GM21528 (cell line): Measurements from ENCODE around the gene SLC25A5.
"Not testable (repeated sequence)": the region's sequence is repeated elsewhere in the genome, so short reads cannot be mapped to it uniquely, and the experiment has no call there.

Source experiments
- ATAC-seq: cut with Tn5 transposase; IDR thresholded peaks from one replicate; pipeline ENCODE4 v1.9.1; 2021; ENCODE audit warnings: mild to moderate bottlenecking, moderate library complexity; ENCODE audit not compliant: unreplicated experiment, low FRiP score

SLC25A5 gene

DNA sequence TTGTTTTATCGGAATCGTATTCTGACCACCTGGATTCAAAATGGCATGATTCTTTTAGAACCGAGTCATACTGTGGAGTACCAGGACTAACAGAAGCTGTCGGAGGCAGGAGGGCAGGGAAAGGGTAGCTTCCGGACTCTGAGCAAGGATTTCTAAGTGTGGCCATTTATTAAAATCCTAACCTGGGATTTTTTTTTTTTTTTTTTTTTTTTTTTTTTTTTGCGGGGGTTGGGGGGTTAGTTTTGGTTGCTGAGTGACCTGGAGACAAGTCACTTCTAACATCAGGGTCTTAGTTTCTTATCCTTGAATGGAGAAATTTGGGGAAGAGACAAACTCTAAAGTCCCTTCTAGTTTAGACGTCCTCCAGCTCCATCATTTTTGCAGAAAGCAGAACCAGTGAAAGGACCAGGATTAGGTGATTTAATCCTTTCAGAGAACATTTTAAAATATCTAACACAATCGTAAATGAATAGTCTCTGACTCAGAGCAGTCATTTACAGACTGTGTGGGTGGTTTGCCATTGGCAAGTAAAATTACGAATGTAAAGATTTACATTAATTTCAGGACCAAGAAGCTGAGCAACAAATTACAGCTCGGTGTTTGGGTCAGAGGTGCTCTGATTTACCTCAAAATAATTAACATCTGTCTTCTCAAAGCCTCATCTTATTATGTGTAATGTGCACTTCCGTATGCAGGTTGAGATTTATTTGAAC is 7.3 kb downstream of the SLC25A5 start:
- no peak for ATAC-seq

DNA sequence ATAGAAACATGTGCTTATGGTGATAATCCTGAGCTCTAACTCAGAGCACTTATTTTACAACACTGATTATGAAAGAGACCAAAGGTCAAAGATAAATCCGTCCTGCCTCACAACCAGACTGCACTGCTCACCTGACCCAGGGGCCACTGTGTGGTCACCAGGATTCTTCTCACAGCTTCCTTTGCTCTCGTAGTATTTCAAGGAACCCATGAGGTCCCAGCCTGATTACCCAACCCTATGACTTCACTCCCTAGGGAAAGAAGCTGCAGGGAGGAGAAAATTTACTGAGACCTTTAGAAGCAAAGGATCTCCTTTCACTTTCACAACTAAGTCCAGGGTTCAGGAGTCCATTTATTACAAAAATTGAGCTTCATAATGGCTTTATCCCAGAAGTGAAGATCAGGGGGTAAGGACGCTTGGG is 9.6 kb downstream of the SLC25A5 start:
- ATAC-seq, result no peak

DNA sequence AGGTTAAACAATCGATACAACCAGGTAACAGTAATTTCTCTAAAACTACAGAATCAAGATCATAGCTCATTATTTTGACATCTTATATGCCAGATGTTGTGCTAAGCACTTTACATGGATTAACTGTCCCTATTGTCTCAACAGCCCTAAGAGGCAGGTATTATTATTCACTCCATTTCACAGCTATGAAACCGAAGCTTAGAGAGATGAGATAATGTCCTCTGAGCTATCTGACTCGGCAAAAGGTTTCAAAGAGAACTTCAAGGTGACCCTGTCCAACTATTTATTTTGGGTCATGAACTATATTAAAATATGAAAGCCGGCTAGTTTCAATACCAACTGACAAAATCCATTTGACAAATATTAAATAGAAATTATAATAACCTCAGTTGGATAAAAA is 10.3 kb downstream of the SLC25A5 start:
- ATAC-seq, result no peak

DNA sequence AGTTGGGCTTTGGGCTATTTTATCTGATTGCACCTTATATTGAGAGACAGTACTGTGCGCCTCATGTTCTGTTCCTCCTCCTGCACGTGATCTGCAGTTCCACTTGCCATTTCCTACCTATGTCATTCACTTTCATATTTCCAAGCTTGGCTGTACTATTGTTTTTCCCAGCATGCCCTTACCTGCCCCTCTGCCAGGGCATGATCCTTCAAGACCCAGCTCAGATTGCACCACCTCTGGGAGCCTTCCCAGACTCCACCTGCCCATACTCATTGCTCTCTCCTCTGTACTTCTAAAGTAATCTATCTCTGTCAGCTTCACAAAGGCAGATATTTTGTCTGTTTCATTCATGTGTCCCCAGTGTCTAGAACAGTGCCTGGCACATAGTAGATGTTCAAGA is 11.6 kb downstream of the SLC25A5 start:
- no peak for ATAC-seq

DNA sequence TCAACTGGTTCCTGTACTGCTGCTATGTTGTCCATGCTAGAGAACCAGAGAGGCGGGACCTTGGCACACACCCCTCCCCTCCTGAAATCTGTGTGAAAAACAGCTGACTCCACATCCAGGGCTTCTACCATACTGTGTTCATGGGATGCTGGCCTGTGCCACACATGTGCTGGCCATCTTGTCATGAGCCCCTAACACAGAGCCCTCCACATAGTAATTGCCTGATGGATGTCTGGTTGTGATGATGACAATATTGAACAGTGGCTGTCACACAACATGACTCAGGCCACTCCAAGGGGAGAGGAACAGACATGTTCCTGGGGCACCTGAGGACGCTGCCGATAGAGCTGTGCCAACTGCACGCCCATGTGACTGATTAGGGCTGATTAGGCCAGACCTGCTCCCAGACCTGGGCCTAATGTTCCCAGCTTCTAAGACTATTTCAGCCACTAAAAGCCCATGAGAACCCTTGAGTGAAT is 13.1 kb downstream of the SLC25A5 start:
- no peak for ATAC-seq

DNA sequence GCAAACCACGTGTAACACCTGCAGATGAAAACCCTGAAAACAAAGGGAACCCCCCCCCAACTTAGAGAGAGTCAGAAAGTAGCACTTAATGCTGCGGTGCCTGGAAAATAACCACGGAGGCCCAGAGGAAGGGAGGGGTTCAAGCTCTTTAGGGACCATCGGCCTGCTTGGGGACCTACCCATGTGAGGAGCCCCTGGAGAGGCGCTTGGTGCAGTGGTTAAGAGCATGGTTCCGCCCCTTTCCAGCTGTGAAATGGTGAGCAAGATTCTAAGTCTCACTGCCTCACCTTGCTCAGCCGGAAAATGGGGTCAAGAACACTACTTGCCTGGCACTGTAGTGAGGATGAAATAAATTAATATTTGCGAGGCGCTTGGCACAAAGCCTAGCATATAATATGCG is 13.8 kb downstream of the SLC25A5 start:
- no peak for ATAC-seq

DNA sequence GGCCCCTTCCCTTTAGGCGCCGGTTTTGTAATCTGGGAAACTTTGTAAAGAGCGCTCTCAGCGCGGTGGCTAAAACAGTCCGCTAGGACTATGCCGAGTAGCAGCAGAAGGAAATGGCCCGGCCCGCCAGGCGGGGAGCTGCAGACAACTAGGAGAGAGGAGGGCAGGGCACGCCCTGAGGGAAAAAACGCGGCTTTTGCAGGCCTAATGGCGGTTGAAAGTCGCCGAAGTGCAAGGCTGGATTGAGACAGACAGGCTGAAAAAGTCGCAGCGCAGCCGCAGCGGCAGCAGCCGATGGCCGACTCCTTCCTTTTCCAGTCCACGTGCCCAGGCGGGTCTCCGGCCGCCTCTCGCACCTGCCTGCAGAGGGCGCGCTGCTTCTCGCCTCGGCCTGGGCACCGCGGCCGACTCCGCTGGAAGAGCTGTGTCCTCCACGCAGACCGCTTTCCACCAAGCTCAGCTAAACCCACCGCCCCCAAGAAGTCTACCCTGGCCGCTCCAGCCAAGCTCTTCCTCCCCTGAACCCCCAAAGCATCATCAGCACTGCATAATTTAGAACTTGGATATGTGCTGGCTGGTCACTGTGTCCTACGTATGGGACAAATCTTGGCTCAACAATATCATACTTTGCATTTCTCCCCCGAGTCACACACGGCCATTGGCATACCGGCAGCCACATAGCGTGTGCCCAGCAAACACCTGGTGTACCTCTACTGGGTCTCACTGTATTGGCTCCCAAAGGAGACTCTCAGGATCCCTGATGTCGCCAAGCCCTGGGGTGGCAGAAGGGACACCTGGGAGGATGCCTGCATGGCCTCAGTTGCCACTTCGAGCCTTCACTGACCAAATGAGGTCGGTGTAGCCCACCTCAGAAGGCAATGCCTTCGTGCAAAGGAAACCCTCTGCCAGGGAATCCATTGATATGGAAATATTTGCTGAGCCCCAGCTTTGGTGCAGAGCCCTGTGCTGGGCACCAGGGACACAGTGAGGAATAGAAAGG is 14.5 kb downstream of the SLC25A5 start:
- ATAC-seq, result no peak

DNA sequence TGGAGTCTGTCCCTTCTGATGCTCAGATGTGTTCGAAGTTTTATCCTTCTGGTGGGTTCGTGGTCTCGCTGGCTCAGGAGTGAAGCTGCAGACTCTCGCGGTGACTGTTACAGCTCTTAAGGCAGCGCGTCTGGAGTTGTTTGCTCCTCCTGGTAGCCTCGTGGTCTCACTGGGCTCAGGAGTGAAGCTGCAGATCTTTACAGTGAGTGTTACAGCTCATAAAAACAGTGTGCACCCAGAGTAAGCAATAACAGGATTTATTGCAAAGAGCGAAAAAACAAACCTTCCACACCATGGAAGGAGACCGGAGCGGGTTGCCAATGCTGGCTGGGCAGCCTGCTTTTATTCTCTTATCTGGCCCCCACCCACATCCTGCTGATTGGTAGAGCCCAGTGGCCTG is 18.5 kb downstream of the SLC25A5 start:
- no peak for ATAC-seq

DNA sequence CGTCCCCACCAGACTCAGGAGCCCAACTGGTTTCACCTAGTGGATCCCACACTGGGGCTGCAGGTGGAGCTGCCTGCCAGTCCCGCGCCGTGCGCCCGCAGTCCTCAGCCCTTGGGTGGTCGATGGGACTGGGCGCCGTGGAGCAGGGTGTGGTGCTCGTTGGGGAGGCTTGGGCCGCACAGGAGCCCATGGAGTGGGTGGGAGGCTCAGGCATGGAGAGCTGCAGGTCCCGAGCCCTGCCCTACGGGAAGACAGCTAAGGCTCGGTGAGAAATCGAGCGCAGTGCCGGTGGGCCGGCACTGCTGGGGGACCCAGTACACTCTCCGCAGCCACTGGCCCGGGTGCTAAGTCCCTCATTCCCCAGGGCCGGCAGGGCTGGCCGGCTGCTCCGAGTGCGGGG is 19.5 kb downstream of the SLC25A5 start:
- ATAC-seq, result not testable (repeated sequence)

DNA sequence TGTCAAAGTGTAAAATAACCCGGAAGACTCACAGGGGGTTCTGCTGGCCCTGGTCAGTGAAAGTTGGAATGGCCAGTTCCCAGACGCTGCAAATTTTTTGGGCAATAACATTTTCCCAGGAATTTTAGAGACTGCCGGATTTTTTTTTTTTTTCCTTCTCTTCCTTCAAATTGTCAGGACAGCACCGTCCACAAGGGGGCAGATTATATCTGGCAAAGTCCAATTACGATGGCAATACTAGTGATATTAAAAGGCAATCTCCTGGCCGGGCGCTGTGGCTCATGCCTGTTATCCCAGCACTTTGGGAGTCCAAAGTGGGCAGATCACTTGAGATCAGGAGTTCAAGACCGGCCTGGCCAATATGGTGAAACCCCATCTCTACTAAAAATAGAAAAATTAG is 20.5 kb downstream of the SLC25A5 start:
- no peak for ATAC-seq

DNA sequence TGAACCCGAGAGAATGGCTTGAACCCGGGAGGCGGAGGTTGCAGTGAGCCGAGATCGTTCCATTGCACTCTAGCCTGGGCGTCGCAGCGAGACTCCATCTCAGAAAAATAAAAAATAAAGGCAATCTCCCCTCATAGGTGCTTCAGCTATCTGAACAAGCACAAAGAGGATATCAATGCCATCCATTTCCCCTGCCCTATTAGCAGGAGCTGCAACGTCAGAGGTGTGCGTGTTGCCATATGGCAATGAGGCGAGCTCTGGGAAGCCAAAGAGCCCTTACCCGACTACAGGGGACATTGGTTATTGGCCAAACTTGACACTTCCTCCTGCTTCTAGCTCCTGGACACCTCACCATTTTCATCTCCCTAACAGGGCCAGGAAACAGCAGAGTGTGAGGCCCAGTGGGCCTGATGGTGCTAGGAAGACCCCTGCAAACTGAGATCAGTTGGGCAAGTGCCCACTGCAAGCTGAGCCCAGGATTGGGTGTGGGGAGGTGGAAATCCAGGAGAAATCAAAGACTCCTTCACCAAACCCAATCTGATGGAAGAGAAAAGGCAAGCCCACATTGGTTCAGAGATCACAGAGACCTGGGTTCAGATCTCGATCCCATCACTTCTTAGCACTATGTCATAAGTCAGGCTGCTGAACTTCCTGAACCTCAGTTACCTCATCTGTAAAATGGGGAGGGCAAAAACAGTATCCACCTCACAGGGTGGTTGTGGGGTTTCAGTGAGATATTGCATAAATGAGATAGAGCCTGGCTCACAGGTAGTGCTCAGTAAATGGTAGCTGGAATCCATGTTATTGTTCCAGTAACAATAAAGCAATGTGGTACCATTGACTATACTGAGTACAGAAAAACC is 21.2 kb downstream of the SLC25A5 start:
- no peak for ATAC-seq

DNA sequence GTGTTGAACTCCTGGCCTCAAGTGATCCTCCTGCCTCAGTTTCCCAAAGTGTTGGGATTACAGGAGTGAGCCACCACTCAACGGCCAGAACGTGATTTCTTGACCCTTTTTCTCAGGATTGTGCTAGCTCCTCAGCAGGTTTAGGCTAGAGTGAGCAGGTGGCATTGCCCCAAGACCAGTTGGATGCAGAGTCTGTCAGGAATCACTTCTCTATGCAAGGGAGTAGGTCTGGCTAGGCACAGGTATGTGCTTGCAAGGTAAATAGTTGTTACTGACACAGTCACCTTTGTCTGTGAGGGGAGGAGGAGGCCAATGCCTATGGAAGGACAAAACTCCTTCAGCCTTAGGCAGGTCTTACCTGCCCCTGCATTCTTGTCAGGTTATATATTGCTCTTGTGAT is 24.2 kb downstream of the SLC25A5 start:
- ATAC-seq, result no peak

DNA sequence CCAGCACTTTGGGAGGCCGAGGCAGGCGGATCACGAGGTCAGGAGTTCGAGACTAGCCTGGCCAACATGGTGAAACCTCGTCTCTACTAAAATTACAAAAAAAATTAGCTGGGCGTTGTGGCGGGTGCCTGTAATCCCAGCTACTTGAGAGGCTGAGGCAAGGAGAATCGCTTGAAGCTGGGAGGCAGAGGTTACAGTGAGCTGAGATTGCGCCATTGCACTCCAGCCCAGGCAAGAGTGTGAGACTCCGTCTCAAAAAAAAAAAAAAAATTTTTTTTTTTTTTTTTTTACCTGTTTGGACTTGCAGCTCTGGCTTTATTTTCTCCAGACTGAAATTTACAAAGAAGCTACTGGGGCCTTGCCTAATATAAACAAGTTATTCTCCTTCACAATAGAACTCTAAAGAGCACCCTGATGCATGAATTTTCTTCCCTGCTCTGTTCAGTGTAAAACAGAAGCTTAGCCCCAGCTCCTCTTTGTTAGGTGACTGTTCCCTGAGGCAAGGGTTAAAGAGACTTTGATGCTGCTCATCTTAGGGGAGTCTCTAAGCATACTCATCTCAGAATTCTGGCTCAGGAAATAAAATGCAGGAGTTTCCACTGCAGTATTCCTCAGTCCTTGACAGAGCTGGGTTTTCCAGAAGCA is 25.7 kb downstream of the SLC25A5 start:
- ATAC-seq, result not testable (repeated sequence)

DNA sequence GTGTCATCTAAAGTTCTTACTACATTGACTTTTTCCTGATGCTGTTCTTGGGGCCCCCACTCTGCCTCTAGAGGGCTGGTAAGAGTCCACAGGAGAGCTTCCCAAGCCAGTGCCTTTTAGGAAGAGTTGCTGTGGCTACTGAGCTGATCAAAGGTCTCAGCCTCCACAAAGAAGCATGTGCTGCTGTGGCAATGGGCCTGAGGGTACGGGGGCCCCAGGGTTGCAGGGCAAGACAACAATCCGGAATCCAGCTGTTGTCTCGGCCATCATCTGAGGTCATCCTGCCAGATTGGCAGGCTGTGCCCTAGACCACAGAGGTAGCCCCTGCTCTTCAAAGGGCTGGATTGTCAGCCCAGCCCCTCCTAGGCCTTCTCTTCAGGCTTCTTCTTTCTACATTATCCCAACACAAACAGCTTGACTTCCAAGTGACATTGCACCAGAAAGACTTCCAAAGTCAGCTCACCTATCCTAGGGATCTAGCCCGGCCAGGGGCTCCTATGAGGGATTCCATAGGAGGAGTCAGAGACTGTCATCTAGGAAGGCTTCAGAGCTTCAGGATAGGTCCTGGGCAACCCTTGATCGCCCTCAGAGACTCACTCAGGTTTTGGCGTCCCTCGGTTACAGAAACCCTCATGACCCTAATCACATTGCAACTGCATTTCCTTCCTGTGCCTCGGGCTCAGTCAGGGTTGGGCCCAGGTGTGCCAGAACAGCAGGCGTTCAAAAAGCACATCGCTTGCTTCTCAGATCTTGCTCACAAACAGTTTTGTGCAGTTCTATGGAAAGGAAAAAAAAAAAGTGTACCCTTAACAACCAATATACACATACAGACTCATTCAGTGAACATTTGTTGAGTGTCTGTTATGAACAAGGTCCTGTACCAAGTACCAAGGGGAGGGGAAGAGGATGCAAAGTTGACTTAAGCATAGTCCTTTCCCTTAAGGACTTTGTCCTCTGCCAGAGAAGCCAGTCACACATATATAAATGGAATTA is 27.8 kb downstream of the SLC25A5 start:
- no peak for ATAC-seq

DNA sequence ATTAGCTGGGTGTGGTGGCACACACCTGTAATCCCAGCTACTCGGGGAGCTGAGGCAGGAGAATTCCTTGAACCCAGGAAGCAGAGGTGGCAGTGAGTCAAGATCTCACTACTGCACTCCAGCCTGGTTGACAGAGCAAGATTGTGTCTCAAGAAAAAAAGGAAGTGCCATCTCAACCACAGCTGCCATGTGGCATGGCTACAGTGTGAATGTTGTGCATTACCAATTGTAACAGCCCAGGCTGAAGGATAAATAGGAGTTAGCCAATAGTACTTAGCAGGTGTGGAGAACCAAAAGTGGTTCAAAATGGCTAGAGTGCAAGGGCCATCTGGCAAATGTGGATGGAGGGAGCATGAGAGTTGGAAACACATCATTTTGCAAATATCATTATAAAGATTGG is 28.9 kb downstream of the SLC25A5 start:
- no peak for ATAC-seq

DNA sequence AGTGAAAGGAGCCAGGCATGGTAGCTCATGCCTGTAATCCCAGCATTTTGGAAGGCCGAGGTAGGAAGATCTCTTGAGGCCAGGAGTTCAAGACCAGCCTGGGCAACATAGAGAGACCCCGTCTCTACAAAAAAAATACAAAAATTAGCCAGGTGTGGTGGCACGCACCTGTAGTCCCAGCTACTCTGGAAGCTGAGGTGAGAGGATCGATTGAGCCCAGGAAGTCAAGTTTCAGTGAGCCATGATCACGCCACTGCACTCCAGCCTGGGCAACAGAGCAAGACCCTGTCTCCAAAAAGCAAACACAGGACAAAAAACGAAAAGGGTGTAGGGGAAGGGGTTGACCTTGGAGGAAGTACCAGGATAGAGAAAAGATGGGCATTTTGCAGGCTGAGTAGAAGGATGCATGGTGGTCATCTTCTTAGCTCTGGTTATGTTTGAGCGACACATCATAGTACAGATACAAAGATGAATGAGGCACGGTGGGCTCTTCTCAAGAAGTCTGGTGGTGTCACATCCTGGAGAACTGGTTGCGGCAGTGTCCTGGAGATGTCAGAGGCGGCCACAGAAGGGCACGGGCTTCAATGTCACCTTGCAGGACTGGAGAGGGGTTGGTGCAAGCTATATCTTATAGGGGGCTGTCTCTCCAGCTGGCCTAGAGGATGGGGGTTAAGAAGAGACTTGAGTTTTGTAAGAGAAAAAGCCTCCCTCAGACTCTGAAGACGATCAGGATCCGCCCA is 32.0 kb downstream of the SLC25A5 start:
- no peak for ATAC-seq

DNA sequence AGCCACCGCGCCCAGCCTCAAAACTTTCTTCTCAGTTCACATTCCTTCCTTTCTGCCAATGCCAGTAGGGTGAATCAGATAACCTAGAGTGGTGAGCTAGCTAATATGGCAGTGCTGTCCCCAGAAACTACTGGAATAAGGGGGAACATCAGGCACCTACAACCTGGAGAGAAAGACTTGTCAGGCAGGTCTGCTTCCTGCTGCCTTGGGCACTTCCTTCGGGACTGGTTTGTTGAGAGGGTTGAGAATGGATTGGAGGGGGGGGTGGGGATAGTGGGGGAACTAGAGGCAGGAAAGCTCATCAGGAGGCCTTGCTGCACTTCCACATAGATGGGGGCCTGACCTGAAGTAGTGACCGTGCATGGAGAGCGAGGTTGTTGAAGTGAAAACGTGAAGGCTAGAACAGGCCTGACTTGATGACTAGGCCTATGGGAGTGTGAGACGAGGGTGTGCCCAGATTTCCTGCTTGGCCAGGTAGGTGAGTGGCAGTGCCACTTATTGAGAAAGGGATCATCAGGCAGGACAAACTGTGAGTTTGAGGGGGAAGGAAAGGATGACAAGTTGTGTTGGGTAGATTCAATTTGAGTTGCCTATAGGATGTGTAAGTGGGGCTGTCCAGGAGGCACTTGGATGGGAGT is 33.4 kb downstream of the SLC25A5 start:
- no peak for ATAC-seq
